GM21390 (cell line): ENCODE measurements around the gene INPP5K.
"Not testable (repeated sequence)": the region's sequence is repeated elsewhere in the genome, so short reads cannot be mapped to it uniquely, and the experiment has no call there.

Experiments used
- ATAC-seq: cut with Tn5 transposase; IDR thresholded peaks from one replicate; pipeline ENCODE4 v1.9.1; 2021; ENCODE audit not compliant: unreplicated experiment

The INPP5K gene

DNA sequence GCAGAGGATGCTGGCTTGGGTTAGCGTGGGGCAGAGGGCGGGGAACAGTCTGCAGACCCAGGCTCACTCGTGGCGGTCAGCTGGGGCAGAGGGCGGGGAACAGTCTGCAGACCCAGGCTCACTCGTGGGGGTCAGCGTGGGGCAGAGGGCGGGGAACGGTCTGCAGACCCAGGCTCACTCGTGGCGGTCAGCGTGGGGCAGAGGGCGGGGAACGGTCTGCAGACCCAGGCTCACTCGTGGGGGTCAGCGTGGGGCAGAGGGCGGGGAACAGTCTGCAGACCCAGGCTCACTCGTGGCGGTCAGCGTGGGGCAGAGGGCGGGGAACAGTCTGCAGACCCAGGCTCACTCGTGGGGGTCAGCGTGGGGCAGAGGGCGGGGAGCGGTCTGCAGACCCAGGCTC lies 7.7 kb downstream of the INPP5K start:
- ATAC-seq: not testable (repeated sequence)

DNA sequence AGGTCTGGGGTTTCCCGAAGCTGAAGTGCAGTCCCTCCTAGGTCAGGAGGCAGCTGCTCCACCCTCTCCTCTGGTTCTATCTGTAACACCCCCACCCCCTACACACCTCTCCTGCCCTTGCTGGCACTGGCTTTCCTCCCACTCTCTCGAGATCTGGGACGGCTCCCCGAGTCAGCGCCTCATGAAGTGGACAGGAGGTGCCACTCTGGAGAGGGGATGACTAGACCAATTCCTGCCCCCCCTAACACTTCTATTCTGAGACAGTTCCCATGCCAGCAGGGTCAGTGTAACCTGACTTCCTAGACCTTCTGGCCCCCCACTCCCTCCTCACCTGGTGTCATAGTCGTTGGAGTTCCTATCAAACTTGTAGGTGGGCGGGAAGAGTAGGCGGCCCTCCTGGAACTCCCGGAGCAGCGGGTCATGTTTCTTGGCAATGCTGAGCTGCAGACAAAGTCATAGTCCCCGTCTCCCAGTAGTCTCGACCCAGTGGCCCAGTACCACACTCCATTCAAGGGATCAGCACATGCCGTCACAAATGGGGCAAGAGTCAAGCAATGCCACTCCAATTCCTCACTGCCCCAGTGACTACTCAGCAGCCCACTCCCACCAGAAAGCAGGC lies 9.7 kb downstream of the INPP5K start:
- ATAC-seq: no peak

DNA sequence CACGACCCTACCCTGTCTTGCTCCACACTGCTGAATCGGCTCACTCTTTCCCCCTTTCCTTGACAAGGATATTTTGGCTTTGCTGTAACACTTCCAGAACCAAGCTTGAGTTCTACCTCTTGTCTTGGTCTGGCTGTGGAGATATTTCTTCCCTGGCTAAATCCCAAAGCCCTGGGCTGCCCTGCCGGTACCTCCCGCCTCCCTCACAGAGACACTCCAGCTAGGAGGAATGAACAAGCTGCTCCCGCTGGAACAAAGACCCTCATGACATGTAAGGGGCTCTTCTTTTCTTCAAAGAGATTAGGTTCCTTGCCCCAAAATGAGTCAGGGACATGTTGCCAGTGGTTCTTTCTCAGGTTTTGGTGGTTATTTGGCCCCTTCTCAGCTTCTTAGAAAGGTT lies 10.8 kb downstream of the INPP5K start:
- ATAC-seq: no peak

DNA sequence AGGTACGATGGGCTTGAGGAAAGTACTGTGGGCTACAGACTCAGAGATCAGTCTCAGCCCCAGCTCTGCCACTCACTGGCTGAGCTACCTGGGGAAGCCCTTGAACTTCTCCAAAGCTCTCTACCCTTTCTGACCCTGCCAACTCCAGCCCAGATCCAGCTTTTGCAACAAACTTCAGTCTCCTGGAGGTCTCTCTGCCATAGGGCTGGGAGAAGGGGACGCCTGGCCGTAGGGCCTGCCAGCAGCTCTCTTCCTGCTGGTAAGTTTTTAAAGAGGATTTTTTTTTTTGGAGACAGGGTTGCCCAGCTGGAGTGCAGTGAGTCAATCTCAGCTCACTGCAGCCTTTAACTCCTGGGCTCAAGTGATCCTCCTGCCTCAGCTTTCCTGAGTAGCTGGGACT lies 11.5 kb downstream of the INPP5K start:
- ATAC-seq: no peak

DNA sequence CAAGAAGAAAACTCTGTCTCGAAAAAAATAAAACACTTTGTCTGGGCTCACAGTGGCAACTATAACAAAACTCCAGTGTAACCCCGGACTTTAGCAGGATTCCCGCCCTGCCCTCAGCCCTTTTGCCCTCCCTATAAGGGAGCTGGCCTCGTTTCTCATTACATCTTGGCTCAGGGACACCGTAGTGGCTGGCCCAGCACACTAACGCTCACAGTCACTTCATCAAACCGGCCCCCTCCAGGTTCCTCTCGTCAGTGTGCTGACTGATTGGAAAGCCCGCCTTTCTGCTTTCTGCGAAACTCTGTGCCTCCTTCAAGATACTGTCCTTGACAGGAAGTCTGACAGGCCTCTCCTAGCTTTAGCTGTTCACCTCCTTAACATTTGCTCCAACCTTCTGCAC lies 12.7 kb downstream of the INPP5K start:
- no peak for ATAC-seq

DNA sequence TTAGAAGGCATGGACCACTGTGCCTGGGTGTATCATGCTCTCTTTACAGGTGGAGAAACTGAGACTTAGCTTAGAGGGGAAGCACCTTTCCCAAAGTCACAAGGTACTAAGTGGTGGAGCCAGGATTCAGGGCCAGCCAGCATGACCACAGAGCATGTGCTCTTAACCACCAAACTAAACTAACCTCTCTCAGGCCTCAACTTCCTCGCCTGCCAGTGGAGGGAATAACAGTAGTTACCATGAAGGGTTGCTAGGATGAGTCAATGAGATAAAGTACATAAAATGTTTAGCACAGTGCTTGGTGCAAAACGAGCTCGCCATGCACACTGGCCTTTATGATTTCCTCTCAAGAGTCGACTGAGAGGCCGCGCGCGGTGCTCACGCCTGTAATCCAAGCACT lies 17.5 kb downstream of the INPP5K start:
- no peak for ATAC-seq

DNA sequence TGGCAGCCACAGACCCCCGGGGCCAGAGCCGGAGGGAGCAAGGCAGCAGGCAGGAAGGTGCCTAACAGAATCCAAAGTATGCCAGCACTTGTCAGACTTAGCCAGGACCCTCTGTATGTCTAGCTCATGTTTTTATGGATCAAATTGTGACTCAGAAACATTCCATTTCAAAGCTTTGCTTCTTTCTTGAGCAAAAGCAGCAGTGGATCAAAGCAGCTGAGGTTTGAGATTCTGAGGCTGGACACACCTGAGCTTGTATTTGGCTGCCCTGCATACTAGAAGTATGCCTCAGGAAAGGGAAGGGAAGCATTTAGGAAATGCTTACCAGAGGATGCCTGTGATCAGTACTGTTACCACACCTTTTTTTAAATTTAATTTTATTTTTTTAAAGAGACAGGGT lies 18.2 kb downstream of the INPP5K start:
- no peak for ATAC-seq

DNA sequence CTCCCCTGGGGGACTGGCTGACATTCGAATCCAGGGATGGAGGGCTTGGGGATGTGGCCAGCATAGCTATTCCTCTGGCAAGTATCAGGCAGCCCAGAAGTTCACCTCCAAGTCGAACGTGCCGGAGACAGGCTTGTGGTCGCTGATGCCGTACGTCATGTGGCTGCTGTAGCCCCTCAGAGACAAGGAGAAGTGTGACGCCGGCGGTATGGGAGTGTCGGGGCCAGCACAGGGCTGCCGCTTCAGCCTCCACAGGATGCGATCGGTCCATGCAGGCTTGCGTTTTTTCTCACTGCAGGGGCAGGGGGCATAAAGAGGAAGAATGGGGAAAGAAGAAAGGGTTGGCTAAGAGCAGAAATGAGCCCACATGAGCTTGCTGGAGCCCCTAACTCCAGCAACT lies 18.6 kb downstream of the INPP5K start:
- no peak for ATAC-seq

DNA sequence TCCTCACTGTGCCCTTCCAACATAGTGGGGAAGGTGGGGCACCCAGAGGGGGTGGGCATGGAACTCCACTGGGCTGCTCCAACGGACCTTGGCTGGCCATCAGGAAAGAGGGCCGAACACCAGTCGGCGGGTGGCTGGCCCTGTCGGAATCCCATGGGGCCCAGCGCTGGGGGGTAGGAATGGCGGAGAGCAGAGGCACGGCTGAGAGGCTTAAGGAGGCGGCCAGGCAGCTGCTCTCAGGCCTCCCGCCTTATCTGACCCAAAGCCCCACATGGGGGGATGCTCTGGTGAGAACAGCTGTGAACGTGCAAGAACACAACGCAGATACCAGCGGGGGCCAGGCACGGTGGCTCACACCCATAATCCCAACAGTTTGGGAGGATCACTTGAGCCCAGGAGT lies 19.5 kb downstream of the INPP5K start:
- no peak for ATAC-seq

DNA sequence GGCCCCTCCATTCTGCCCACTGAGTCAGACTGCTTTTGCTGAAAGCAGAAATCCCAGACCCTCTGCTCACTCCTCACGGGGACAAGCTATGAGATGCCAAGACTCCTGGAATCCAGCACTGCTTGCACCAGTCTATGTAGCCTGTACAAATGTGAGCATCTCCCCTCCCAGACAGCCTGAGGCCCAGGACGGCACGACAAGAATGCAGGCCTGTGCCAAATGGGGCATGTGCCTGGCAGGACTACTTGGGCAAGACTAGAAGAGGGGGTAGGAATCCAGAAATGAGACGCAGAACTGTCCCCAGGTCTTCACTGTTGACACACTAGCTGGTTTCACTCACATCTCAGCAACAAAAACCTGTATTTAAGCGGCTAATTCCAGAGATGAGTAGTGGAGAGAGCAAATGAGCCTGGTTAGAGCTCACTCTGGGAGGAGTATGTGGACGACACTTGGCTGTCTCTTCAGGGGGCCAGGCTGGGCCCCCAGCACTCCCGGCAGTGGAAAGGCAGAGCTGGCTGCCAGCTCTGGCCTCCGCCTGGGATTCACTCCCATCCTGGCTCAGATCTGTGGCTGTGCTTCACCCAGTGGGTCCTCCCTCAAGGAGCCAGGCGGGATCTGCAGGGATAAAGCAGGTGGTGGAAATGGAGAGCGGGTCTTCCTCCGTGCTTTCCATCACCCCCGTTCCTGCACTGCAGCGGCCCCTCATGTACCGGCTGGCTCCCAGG lies 21.0 kb downstream of the INPP5K start:
- ATAC-seq: no peak

DNA sequence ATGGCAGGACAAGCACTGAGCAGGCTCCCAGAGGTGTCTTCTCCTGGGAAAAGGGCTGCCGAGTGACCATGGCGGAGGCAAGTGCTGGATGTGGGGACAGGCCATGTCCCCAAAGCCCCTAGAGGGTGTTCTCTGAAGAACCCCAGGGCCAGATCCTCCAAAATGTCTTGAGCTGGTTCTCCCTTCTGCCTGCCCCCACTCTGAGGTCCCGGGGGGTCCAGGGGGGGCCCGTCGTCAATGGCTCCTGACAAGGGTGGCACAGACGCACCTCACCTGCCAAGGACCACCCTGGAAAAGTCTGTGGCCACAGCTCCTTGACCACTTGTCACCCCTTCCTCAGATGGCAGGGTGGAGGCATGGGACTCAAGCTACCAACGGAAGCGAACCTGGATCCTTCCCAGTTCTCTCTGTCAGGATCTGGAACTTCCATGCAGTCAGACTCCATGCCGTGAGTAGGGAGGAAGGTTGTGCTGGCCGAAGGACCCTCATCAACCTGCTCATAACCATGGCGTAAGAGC lies 21.6 kb downstream of the INPP5K start:
- no peak for ATAC-seq

DNA sequence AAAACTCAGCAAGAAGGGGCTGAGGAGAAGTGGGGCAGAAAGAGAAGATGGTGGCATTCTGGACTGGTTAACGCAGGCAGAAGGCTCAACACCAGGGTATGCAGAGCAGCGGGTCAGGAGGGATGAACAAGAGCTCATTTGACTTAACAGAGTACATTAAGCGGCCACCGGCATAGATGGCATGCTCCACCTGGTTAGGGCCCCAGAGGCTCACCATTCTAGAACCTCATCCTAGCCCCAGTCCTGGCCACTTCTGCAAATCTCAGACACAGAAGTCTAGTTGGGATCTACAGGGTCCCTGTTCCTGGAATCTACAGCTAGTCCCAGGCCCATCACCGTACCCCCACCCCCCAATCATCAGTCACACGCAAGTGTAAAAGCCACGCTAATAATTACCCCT lies 22.2 kb downstream of the INPP5K start:
- no peak for ATAC-seq

DNA sequence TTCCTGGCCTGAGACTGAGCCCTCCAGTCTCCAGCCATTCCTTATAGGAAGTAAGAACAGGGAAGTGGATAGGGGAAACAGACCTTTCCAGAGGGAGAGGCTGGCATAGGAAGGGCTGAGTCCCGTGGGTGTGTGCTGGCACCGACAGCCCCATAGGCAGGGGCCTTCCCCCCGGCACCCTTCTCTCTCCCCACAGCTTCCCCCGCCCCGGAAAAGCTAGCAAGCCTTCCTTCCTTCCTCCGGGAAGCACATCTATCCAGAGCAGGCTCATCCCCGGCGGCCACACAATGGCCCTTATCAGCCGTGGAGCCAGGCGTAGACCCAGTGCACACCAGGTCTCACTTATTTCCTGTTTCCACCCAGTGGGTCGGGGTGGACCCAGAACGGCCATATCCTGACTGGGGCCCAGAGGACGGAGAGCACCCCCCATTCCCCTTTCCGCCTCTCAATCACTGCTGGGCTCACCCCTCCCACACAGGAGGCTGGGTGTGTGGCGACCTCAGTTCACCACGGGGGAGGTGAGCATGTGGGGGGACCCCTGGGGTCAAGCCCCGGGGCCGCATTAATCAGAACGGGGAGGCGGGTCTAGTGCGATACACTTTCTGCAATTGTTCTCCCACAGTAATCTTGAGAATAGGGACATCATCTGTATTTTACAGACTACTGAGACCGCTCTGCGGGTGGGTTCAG lies 23.0 kb downstream of the INPP5K start:
- ATAC-seq: no peak

DNA sequence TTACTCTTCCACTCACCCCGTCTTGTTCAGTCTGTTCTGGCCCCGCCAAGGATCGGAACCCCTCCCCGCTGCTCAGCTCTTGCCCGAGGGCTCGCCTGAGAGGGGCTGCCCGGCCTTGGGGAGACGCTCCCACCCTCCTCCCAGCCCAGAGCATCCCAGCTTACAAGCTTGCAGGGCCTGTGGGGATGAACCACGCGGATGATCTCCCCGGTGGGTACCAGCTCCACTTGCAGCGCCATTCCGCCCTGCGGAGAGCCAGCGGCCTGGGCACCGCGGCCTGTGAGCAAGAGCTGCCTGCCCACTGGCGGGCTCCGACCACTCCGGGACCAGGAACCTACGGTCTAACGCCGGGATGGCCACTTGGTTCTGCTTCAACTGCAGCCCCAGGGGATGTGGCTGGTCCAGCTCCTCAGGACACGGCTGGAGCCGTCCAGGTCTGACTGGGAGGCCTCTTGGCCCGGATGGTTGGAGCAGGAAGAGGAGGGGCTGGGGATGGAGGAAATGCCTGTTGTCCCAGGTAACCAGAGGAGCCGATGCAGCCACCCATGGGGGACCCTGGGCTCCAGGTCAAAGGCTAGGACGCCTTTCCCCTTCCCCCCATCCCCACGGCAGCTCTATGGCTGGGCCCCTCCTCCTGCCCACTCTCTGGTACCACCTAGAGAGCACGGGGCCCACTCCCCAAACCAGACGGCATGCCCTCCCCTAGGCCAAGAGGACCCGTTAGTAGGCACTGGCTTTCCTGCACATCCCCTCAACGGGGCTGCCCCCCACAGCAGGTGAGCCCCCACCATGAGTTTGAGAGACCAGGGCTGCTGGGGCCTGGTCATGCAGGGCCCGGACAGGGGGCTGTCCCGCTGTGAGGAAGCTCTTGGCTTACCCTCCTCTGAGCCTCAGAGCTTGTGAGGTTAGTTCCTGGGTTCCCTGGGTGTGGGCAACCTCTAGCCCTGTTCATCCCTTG lies 23.9 kb downstream of the INPP5K start, which contains the start of gene MYO1C:
MYO1C (minus strand) TSS at position 438 of the 958 bp plus-strand sequence; CDS start at position 239, 199 bp downstream.
- ATAC-seq: no peak

DNA sequence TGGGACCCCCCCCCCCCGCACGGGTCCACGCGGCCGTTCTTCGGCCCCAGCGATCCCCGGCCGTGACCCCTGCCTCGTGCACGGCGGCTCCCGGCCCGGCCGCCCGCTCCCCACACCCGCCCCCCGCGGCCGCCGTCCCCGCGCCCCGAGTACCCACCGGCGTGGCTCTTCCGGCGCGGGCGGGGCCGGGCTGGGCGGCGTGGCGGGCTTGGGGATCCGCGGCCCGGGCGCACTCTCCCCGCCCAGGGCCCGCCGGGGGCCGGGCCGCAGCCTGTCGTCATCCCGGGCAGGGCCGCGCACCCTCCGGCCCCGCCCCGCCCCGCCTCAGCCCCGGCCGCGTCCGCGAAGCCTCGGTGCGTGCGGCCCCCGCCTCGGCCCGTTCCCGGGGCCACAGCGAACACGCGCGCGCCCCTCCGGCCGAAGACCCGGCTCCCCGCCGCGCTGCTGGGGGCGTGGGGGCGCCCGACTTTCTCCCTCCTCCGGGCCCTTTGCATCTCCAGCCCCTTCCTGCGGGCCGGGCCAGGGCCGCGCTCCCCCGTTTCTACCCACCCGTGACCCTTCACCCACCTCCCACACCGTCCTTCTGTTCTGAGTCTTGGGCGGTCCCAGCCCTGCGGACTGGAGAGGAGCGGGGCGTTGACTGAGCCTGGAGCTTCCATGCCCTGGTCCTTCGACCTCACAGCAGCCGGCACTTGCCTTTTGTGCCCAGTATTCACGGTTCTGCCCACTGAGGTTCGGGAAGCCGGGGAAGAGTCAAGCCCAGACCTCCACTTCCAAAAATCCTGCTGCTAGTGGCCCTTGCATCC lies 24.8 kb downstream of the INPP5K start:
- no peak for ATAC-seq

DNA sequence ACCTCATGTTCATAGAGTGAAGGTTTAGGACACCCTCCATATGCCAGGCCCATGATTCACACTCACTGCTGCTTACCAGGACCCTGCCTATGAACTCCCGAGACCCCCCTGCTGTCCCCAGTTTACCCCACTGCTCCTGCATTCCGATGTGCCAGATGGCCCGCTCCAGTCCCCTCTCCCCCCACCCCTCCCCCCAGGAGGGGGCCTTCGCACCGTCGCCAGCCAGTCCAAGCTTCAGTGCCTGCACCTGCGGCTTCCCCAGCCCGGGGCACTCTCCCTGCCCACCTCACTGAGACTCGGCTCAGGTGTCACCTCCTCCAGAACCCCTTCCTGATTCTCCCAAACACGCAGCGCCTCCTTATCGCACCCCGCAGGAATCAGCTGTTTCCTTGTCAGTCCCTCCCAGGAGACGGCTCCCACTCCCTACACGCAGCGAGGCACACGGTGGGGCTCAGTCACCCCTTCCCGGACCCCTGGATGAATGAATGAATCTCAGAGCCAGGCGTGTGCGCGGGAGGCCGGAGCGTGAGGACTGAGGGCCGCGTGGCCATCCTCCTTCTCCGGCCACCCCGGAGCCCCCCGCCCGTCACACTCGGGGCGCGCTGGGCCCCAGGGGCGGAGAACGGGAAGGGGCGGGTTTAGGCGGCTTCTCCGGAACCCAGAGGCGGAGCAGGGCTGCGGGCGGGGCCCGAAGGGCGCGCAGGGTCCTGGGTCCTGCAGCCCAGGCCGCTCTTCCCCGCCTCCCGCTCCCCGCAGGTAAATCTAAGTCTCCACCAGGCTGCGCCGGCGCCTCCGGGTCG lies 25.6 kb downstream of the INPP5K start:
- ATAC-seq: no peak

DNA sequence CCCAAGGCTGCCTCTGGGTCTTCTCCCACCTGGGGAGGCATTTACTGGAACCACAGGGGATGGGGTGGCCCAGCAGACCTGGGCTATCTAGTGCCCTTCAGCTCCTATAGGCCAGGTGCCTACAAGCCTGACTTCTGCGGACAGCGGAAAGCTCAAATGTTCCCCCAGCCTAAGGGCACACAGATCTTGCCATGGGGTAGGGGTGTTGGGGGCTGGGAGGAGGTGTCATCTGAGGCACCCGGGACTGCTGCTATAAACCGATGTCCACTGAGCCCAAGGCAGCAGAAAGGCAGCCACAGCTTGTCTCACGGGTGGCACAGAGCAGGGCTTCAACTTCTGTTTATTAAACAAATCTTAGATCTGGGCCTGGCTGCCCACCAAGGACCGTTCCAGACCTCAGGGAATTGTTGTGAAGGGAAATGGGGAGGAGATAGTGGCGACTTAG lies 27.6 kb downstream of the INPP5K start:
- no peak for ATAC-seq

DNA sequence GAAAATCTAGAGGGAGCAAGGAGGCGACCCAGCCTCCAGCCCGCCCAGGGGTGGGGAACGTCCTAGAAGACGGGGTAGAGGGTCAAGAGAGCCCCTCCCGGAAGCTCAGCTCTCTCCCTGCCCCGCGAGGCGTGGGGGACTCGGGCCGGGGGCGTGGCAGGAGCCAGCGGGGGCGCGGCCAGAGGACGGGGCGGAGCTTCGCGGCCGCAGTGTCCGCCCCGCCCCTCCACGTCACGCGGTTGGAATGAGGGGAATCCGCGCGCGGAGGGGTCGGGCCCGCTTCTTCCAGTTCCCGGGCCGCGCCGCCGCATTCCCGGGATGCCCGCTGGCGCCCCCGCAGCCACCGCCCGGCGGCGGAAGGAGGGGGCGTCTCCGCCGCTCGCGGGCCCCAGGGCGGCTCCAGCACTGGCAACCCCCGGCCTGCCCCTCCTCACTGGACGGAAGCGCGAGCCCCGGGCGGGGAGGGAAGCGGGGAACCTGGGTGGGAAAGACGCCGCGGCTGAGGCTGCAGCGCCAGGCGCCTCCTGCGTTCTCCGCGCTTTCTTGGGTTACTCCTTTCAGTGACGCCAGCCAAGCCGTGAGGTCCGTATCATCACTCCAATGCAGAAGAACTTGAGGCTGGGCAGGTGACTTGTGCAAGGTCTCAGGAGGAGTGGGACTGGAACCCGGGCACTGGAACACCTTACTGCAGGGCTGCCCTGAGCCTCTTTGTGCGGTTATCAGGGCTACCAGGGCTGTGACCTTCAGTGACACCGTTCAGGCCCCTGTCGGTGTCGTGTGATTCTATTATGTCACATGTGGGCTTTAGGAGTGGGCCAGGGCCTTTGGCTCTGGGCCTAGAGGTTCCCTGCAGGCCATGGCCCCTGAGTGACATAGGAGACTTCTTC lies 28.2 kb downstream of the INPP5K start:
- peak; percentile 27 for ATAC-seq
